ENCODE results near the gene ROR2. TPM values are rescaled to one million over a fixed set of nuclear protein-coding genes. Genes with fewer than 3 reads are reported as not detected.

Gene ROR2
- total RNA-seq, 1 experiment from 2014 or later: not detected

GRCh38 chr9:91816356-91816755, 133.7 kb downstream of the ROR2 start:
- no TSS peak for BruUV-seq (replicated peaks)
- Mint-ChIP-seq H3K4me3 (ENCODE audit: low read depth, unreplicated experiment) (no peak overlapping the region), H3K9me3 (ENCODE audit: low read depth, unreplicated experiment) (no peaks in the 10 kb centered on the region), H3K27me3 (ENCODE audit: unreplicated experiment) (peaks cover 20% of the 10 kb centered on the region), H3K27ac (ENCODE audit: unreplicated experiment) (no peak overlapping the region), H3K36me3 (ENCODE audit: insufficient read depth, unreplicated experiment) (no peaks in the 10 kb centered on the region), H3K4me1 (ENCODE audit: low read depth, unreplicated experiment) (no peaks in the 10 kb centered on the region)
- TF ChIP-seq CTCF (IDR thresholded peaks at IDR 0.05; ENCODE audit: unreplicated experiment): no peak
- CTCF ChIA-PET: no interaction called here
- DNase-seq: no peak
- intact Hi-C loops (cut with micrococcal nuclease; ENCODE audit: unreplicated experiment): no loop called here

- Mint-ChIP-seq H3K4me3 (ENCODE audit: low read depth, unreplicated experiment) (no peak overlapping the region), H3K27ac (ENCODE audit: unreplicated experiment) (no peak overlapping the region), H3K9me3 (ENCODE audit: low read depth, unreplicated experiment) (no peaks in the 10 kb centered on the region), H3K4me1 (ENCODE audit: low read depth, unreplicated experiment) (no peaks in the 10 kb centered on the region), H3K36me3 (ENCODE audit: insufficient read depth, unreplicated experiment) (no peaks in the 10 kb centered on the region), H3K27me3 (ENCODE audit: unreplicated experiment) (peaks cover 16% of the 10 kb centered on the region)
- BruUV-seq (replicated peaks): no TSS peak
- no peak for TF ChIP-seq CTCF (IDR thresholded peaks at IDR 0.05; ENCODE audit: unreplicated experiment)
- CTCF ChIA-PET: no interaction called here
- intact Hi-C loops (cut with micrococcal nuclease; ENCODE audit: unreplicated experiment): no loop called here
- DNase-seq: no peak
Measured at GRCh38 chr9:91815896-91816295, 134.1 kb downstream of the ROR2 start.

GRCh38 chr9:91814753-91815152, 135.3 kb downstream of the ROR2 start:
- Mint-ChIP-seq H3K4me1 (ENCODE audit: low read depth, unreplicated experiment) (no peaks in the 10 kb centered on the region), H3K27me3 (ENCODE audit: unreplicated experiment) (peaks cover 14% of the 10 kb centered on the region), H3K27ac (ENCODE audit: unreplicated experiment) (no peak overlapping the region), H3K9me3 (ENCODE audit: low read depth, unreplicated experiment) (no peaks in the 10 kb centered on the region), H3K4me3 (ENCODE audit: low read depth, unreplicated experiment) (no peak overlapping the region), H3K36me3 (ENCODE audit: insufficient read depth, unreplicated experiment) (no peaks in the 10 kb centered on the region)
- no peak for DNase-seq
- CTCF ChIA-PET: no interaction called here
- intact Hi-C loops (cut with micrococcal nuclease; ENCODE audit: unreplicated experiment): no loop called here
- TF ChIP-seq CTCF (IDR thresholded peaks at IDR 0.05; ENCODE audit: unreplicated experiment): no peak
- BruUV-seq (replicated peaks): no TSS peak

GRCh38 chr9:91814201-91814600, 135.8 kb downstream of the ROR2 start:
- intact Hi-C loops (cut with micrococcal nuclease; ENCODE audit: unreplicated experiment): no loop called here
- TF ChIP-seq CTCF (IDR thresholded peaks at IDR 0.05; ENCODE audit: unreplicated experiment): no peak
- CTCF ChIA-PET: no interaction called here
- Mint-ChIP-seq H3K9me3 (ENCODE audit: low read depth, unreplicated experiment) (no peaks in the 10 kb centered on the region), H3K27ac (ENCODE audit: unreplicated experiment) (no peak overlapping the region), H3K4me1 (ENCODE audit: low read depth, unreplicated experiment) (no peaks in the 10 kb centered on the region), H3K27me3 (ENCODE audit: unreplicated experiment) (peaks cover 14% of the 10 kb centered on the region), H3K4me3 (ENCODE audit: low read depth, unreplicated experiment) (no peak overlapping the region), H3K36me3 (ENCODE audit: insufficient read depth, unreplicated experiment) (no peaks in the 10 kb centered on the region)
- DNase-seq: no peak
- no TSS peak for BruUV-seq (replicated peaks)
